H54 (cell line): ENCODE measurements around the gene SOX30.

Source experiments
- DNase-seq: peaks from one replicate; pipeline ENCODE4 v3.0.0; 2011; ENCODE audit warnings: low spot score, mixed read lengths; ENCODE audit not compliant: insufficient read length
- FAIRE-seq: peaks from 3 replicates; lab custom pipeline; 2011; peaks lifted over from hg19 to GRCh38; lab: Jason Lieb, UNC
- POLR2A ChIP-seq: IDR thresholded peaks from 2 replicates; pipeline ENCODE4 v1.6.1; 2011; ENCODE audit warnings: low read depth, mild to moderate bottlenecking, low read length

SOX30 gene

DNA sequence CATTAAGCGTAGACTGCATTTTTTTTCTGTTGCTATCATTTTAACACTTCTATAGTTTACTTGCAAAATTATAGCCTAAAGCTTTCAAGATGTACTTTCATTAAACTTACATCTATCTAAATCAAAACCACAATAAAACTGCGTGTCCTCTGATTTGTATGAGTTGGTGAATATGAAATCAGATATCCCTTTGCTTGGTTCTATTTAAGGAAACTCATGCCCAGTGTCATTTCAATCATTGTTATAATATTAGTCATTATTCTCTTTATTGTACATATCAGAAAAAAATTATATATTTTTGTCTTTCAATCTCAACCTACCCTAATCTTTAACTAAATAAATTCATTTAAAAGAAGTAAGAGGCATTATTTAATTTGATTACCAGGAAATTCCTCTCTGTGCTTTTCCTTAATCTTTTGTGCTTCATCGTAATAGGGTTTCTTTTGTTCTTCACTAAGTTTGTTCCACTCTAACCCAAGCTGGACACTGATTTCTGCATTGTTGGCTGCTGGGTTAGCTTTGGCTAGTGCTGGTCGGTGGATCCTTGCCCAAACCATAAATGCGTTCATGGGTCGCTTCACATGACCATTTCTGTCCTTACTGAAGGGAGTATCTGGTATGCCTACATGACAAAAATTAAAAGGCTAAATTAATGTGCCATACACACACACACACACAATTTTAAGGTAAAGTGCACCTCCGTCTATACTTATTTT lies 3.8 kb downstream of the SOX30 start:
- TF ChIP-seq POLR2A, result no peak
- no peak for FAIRE-seq
- DNase-seq, result no peak

DNA sequence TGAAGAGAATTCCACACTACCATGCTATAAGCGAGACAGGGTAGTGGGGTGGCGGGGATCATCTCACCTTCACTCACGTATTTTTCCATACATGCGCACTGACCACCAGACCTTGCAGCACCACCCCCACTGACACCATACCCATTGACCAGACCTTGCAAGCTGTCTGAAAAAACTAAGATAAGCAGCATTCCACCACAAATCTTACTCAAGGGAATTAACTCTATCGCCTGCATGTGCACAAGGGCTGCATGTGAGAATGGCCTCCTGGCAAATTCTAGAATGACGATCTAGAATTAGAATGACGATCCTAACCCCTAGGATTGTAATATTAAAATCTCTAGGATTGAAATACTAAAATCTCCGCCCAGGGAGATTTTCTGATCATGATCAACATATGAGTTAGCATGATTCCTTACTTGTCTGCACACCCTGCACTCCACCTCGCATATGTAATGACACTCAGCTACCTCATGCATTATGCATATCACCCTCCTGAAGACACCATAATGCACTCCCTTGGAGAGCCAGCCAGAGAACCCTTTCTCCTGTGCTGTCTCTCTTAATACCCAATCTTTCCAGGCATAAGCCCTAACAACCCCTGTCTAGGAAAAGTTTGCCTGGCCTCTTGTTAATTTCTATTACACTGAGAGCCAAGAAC lies 11.7 kb downstream of the SOX30 start:
- no peak for TF ChIP-seq POLR2A
- DNase-seq (no peak), FAIRE-seq (no peak)

DNA sequence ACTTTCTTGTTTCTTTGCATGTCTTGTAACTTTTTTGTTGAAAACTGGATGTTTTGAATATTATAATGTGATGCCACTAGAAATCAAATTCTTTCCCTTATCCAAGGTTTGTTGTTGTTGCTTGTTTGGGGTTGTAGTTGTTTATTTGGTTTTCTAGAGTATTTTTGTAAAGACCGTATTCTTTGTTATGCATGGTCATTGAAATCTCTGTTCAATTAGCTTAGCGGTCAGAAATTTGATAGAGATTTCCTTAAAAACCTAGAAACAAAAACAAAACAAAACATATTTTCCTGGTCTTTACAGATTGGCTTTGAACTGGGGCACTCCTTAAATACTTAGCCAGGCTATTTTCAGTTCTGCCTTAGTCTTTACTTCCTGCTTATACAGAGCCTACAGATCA lies 21.9 kb downstream of the SOX30 start:
- no peak for TF ChIP-seq POLR2A
- no peak for FAIRE-seq
- no peak for DNase-seq

DNA sequence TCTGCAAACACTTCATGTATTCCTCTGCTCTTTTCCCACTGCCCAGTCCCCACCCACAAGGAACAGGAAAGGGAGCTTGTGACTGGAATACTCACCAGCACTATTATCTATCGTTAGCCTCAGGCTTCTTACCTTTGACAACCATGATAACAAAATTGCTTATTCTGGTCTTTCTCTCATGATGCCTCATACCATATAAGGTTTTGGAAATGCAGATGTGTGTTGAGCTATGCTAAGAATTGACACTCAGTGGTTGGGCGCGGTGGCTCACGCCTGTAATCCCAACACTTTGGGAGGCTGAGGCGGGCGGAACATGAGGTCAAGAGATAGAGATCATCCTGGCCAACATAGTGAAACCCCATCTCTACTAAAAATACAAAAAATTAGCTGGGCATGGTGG lies 25.4 kb downstream of the SOX30 start:
- FAIRE-seq (no peak), DNase-seq (no peak)
- no peak for TF ChIP-seq POLR2A

DNA sequence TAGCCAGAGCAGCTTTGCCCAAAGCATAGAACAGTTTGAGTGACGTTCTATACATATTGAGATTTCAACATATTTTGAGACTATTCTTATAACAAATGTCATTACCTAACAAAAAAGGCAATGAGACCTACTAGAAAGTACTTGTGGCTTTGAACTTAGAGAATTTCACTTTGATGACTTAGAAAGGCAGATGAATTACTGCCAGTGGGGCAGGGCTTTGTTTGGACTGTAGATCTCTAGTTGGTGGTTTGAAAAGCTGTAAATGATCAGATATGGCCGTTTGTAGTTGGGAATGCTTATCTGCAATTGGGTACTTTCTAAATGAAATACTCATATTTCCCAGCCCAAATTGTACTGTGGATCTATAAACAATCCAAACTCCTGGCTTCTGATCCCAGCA lies 28.1 kb downstream of the SOX30 start:
- no peak for FAIRE-seq
- TF ChIP-seq POLR2A, result no peak

DNA sequence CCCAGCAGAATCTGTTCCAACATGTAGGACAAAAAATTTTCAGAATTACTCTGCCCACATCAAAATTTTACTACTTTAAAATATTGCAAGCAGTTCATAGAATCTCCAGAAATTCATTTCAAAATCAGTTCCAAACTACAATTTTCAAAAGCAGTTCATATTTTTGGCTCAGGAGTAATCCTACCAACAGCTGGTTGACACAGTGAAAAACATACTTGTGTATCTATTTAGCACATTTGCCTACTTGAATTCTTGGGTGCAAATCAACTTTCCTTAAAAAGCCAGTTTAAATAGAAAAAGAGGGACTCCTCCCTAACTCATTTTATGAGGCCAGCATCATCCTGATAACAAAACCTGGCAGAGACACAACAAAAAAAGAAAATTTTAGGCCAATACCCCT lies 31.5 kb downstream of the SOX30 start:
- no peak for DNase-seq
- no peak for TF ChIP-seq POLR2A

More for the DNA sequence above, 28.1 kb downstream of the SOX30 start:
- no peak for DNase-seq

DNA sequence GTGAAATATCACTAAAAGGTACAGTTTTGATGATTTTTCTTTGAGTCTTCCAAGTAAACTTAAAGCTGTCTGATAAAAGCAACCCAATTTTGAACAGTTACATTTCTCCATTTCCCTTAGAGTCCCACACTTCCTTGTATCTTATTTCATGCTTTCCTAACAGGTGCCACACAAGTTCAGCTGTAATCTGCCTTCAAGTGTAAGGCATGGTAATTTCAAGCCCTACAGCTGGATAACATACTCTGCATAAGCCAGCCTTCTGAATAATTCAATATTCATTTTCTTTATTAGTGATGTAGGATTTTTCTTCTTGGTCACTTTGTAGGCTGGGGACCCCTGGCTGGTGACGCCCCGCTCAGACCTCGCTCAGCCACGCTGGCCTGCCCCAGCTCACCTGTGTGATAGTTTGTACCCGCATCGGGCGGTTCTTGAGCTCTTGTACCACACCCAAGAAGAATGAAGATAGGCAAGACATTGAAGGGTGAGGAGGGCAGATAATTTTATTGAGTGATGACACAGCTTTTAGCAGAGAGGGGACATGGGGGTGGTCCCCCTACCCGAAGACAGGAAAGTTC lies 34.0 kb downstream of the SOX30 start:
- no peak for TF ChIP-seq POLR2A
- no peak for DNase-seq
- no peak for FAIRE-seq

More for the DNA sequence above, 31.5 kb downstream of the SOX30 start:
- no peak for FAIRE-seq

DNA sequence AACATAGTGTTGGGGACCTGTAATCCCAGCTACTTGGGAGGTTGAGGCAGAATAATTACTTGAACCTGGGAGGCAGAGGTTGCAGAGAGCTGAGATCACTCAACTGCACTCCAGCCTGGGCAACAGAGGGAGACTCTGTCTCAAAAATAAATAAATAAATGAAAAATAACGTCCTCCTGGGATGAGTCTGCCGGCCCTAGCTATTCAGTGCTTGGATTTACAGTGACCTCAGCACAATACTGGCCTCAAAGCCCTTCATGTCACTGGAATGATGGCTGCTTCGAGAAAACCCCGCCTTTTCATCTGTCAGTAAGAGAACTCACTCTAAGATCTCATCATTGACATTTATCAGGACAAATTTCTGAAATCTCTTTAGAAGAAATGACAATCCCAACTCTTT lies 35.5 kb downstream of the SOX30 start:
- no peak for TF ChIP-seq POLR2A
- FAIRE-seq, result no peak
- no peak for DNase-seq

DNA sequence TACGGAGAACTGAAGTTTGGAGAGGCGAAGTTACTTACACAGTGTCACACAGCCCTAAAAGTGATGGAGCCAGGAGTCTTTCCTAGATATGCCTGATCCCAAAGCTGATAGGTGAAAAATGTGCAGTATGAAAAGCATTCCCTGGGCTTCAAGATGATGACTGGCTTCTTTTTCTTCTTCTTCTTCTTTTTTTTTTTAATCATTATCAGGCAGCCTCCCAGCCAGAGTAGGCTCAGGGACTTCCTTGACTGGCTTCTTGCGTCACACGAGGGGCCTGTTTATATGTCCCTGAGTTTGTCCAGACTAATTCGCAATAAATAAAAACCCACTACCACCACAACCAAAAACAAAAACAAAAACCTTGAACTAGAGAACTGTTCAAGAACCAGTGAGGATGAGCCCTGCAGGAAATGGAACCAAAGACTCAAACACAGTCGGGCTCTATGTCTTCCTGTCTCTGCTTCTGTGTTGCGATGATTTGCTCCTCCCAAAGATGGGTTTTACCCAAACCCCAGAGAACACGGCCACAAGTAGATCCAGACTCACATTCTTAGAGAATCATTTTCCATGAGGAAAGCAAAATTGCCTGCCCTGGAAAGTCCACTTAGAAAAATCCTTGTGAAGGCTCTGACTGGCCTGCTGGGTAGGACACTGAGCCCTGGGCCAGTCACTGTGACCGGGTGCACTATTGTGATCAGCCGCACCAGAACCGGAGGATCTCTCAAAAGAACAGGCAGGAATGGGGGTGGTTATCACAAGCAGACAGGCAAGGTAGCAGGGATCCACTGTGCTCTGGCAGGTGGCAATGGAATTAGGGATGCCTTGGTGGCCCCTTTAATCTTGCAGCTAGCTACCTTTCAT lies 38.6 kb downstream of the SOX30 start:
- DNase-seq (no peak), FAIRE-seq (no peak)
- TF ChIP-seq POLR2A, result no peak

DNA sequence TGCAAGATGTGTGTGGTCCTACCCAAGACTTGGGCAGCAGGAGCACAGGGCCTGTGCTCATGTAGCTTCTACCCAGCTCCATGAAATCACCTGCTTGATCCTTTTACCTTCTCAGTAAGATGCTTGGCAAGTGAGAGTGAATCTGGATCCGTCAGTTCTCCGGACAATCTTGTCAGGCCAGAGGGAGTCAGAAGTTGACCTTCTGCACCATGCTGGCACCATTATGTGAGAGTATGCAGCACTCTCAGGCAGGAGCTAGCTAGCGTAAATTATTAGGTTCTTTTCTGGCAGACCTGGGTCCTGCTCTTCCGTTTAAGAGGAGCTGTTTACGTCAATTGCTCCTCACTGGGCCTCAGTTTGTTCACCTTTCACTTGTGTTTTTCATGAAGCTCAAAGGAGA lies 39.7 kb downstream of the SOX30 start:
- FAIRE-seq (no peak), DNase-seq (no peak)
- TF ChIP-seq POLR2A, result no peak

DNA sequence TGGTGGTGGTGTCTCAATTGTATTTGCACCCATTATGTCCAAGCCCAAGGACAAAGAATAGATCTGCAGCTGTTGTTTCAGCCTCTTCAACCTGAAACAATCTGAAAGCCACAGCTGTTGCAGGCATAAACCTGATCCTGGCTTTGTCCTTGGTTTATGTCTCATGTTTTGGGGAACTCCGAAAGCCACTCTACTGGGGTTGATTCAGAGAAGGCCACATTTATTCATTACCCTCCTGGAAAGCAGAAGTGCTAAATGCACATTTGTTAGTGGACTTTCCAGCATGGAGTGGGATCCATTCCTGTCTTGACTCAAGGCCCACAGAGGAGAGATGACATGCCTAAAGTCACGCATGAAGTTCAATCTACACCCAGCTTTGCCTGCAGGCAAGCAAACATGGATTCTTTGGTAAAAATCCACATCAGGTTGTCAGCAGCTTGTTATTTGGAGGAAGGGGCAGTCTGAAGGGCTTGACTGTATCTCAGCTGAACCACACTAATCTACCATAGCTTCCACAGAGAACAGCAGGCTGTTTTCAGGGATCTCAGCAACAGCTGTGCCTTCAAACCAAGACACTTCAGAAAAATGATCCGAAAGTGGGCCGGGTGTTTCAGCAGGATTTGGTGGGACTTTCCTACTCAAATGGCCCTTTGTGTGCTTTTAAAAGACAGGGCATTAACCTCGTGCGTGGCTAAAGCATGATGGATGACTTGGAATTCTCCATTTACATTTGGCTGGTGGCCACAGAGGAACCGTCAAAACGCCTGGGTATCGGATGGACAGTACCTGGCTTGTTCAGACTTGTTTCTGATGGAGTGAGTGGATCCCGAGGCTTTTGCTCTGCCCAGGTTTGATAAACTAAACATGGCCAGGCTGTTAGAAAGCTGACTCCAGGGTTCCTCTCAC lies 40.4 kb downstream of the SOX30 start:
- no peak for TF ChIP-seq POLR2A
- no peak for FAIRE-seq
- no peak for DNase-seq

DNA sequence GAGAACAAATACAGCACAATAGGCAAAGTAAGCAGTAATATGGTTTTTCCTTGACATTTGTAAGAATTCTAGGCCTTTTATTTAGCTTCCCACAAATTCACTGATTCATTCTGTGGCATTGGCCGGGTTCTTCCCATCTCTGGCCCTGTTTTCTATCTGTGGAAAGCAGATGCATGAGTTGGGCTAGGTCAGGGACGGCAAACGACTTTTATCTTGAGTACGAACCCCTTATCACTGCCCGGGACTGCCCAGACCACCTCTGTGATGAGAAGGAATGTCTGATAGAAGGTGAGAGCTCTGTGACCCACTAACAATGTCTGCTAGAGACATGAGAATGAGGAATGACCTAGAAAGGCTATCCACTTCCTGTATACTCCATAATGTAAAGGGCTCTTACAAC lies 41.2 kb downstream of the SOX30 start:
- no peak for TF ChIP-seq POLR2A
- no peak for DNase-seq
- no peak for FAIRE-seq
